Hematopoietic multipotent progenitor cell treated with erythropoietin and hydrocortisone succinate and interleukin-3 and kit ligand, for 8 days (in vitro differentiated cells): ENCODE data around the gene EIF4B.

Experiments
- DNase-seq: peaks from one replicate; pipeline ENCODE4 v3.0.0-alpha.2; 2015

The EIF4B gene

DNA sequence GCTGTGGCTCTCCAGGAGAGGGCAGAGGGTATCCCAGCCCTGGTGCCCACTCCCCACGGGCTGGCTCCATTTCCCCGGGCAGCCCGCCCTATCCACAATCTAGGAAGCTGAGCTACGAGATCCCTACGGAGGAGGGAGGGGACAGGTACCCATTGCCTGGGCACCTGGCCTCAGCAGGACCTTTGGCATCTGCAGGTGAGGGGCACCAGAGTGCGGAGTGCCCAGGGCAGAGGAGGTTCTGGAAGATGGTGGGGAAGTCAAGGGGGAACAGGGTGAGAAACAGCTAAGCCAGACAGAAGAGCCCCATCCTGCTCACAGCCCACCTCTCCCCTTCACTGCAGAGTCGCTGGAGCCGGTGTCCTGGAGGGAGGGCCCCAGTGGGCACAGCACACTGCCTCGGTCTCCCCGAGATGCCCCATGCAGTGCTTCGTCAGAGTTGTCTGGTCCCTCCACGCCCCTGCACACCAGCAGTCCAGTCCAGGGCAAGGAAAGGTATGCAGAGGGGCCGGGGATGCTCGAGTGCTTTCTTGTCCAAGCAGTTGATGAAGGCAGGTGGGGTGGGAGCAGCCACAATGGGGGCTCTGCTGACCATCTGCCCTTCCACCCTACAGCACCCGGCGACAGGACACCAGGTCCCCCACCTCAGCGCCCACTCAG lies 53.9 kb downstream of the EIF4B start:
- DNase-seq, result no peak

DNA sequence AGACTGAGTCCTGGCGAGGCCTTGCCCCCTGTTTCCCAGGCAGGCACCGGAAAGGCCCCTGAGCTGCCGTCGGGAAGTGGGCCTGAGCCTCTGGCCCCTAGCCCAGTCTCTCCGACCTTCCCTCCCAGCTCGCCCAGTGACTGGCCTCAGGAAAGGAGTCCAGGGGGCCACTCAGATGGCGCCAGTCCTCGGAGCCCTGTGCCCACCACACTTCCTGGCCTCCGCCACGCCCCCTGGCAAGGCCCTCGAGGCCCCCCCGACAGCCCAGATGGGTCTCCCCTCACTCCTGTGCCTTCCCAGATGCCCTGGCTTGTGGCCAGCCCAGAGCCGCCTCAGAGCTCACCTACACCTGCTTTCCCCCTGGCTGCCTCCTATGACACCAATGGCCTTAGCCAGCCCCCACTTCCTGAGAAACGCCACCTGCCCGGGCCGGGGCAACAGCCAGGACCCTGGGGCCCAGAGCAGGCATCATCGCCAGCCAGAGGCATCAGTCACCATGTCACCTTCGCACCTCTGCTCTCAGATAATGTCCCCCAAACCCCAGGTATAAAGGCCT lies 54.5 kb downstream of the EIF4B start:
- DNase-seq, result no peak

DNA sequence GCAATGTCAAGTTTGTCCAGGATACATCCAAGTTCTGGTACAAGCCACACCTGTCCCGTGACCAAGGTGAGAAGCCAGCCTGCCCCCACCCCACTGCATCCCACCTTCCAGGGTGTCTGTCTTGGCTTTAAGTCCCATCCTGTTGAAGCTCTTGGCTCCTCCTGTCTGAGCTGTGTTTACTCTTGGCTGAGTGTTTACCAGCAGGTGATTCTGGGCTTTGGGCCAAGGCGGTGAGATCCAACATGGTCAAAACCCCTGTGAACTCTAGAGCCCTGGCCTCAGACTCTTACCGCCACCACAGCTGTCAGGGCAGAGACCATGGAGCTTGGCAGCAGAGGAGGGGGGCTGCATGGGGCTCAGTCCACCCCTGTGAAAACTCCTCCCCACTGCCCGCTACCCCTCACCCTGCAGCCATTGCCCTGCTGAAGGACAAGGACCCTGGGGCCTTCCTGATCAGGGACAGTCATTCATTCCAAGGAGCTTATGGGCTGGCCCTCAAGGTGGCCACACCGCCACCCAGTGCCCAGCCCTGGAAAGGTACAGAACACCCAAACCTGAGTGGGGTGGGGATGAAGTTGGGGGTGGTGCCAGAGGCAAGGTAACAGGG lies 55.3 kb downstream of the EIF4B start:
- peak; percentile 25 for DNase-seq

DNA sequence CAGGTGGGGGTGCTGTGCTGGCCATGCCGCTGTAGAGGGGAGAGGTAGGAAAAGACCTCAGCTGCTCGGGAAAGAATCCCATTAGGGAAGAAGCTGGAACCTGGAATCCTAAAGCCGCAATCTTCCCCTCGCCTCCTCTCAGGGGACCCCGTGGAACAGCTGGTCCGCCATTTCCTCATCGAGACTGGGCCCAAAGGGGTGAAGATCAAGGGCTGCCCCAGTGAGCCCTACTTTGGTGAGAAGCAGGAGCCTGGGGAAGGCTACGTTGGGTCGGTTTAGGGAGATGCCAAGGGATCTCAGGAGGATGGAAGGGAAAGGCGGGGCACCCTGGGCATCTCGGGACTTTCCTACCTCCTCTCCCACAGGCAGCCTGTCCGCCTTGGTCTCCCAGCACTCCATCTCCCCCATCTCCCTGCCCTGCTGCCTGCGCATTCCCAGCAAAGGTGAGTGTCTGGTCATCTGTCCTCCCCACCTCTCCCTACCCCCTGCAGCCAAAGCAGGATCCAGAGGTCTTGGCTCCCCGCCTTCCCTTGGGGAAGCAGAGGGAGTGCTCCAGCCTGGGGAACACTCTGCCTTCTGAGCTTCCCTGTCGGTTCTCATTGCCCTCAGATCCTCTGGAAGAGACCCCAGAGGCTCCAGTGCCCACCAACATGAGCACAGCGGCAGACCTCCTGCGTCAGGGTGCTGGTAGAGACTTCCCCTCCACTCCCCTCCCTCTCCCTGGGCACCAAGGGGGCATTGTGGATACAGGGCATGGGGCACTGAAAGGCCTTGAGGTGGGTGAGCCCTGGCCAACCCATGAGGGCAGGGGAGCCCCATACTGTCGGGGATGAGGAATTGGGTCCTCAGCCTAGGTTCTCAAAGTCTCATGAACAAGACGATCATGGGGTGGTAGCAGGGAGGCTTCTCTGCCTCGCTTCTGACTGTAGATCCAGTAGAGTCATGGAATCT lies 56.0 kb downstream of the EIF4B start:
- no peak for DNase-seq

DNA sequence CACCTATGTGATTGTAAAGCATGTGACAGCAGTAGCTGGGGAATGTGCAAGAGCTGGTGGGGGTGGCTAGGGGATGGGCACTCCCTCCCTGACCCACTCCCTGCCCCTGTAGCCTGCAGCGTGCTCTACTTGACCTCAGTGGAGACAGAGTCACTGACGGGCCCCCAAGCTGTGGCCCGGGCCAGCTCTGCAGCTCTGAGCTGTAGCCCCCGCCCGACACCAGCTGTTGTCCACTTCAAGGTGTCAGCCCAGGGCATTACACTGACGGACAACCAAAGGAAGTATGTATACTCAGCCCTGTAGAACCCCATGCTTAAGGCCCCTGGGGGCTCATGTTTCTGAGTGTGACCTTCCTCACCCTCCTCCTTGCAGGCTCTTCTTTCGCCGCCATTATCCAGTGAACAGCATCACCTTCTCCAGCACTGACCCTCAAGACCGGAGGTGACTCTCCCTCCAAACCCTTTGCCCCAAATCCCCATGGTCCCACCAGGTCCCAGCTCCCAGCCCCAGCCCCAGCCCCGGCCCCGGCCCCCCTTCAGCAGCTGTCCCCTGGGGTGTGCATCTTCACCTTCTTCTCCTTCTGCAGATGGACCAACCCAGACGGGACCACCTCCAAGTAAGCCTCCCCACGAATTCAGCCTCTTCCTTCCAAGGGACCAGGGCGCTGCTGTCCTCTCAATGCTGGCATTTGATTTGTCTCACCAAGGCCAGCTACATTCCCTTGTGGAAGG lies 56.9 kb downstream of the EIF4B start:
- DNase-seq, result no peak

DNA sequence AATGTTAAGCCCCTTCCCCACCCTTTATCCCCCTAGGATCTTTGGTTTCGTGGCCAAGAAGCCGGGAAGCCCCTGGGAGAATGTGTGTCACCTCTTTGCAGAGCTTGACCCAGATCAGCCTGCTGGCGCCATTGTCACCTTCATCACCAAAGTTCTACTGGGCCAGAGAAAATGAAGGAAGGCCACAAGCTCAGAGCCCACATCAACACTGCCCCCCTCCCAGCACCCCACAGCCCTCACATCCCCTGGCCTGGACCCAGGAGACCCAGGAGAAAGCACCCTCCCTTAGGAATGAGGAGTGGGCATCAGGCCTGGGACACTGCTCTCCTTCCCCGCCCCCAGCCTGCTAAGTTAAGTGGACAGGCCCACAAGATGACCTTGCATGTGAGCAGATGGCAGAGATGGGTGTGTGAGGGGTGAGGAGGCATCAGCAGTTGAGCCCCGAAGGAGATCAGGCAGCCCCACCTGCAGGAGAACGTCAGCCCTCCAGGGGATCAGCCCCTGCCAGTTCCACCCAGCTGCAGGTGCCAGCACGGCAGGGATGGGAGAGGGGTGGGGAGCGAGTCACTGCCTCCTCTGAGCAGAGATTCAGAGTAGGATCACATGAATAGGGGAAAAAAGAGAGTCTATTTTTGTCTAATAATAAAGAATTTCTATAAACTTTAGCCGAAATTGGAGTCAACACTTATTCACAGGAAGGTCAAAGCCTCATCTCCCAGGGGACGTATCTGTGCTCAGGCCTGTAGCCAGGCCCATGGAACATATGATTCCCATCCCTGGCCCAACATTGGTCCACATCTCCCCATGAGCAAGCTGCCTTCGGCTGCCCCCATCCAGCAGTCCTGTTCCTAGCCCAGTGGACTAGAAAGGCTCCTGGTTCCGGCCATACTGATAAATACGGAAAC lies 57.7 kb downstream of the EIF4B start:
- DNase-seq, result no peak

DNA sequence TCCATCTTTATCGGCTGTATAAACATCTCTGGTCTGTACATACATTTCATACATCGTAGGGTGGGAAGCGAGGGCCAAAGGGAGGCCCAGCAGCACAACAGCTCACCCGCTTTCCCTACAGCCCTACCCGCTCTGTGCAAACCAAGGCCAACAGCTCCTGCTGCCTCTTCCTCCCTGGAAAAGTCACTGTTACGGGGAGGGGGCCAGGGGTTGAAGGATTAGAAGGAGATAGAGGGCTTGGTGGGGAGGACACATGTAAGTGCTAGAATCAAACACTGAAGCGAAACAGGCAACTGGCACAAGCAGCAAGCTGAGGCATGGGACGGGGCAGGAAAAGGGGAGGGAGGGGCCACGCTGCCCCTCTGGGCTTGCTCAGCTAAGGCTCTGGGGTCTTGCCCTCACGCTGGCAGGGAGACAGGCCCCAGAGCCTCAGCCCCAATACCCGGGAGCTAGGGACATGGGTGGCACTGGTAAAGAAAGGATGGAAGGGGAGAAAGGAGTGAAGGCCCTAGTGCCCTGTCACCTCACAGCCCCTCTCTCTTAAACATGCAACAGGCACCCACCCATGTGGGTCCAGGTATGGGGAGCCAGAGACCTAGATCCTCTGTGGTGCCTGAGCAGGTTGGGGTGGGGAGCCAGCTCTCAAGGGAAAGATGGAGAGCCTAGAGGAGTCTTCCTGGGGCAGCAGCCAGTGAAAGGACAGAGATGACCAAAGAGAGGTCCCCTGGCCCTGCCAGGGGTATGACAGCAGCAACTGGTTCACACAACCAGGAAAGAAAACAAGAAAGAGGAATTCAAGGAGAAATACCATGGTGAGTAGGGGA lies 58.6 kb downstream of the EIF4B start:
- no peak for DNase-seq

DNA sequence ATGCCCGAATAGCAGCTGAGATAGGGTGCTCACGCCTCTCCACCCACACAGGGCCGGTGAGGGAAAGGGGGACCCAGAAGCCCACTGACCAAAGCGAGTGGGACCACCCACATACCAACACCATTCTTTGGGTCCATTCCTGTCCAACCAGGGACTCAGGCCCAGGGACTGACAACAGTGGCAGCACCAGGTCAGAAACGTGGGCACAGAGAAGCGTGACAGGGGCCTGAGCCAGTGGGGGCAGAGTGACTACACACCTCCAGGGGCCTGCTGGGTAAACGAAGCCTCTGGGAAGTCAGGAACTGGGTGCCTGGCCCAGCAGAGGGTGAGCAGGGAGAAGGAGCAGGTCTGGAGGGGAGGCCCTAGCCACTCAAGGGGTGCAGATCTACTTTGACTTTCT lies 59.2 kb downstream of the EIF4B start:
- DNase-seq, result no peak

DNA sequence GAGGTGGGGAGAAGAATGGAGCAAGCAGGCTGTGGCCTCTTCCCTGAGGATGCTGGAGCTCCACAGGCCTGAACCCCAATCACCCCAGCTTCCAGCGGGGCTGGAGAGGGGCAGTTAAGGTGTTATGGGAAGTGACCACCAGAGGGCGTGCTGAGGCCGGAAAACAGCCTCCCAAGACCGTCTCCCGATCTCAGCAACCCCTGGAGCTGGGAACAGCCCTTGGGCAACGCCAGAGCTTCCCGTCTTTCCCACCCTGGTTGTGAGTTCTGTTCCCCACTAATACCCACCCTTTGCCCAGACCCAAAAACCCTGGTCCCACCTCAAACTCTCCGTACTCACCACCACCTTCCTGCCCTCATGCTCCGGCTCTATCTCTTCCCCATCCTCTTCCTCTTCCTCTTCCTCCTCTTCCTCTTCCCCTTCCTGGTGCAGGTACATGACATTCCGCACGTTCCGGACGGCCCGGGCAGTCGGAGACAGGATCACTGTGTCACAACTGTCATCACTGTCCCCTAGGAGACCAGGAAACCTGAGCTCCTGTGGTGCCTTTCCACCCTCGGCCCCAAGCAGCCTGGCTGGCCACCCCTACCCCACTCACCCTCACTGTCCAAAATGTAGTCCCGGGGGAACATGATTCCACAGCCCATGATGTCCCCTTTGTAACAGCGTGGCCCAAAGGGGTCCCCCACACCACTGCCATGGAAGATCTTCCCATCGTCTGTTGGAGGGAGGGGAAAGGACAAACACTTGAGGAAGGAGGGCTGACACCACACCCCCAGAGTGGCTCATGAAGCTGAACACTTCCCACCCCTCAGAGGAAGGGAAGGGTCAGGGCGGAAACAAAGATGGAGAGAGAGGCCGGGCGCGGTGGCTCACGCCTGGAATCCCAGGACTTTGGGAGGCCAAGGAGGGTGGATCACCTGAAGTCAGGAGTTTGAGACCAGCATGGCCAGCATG lies 60.0 kb downstream of the EIF4B start:
- DNase-seq, result peak; percentile 66

DNA sequence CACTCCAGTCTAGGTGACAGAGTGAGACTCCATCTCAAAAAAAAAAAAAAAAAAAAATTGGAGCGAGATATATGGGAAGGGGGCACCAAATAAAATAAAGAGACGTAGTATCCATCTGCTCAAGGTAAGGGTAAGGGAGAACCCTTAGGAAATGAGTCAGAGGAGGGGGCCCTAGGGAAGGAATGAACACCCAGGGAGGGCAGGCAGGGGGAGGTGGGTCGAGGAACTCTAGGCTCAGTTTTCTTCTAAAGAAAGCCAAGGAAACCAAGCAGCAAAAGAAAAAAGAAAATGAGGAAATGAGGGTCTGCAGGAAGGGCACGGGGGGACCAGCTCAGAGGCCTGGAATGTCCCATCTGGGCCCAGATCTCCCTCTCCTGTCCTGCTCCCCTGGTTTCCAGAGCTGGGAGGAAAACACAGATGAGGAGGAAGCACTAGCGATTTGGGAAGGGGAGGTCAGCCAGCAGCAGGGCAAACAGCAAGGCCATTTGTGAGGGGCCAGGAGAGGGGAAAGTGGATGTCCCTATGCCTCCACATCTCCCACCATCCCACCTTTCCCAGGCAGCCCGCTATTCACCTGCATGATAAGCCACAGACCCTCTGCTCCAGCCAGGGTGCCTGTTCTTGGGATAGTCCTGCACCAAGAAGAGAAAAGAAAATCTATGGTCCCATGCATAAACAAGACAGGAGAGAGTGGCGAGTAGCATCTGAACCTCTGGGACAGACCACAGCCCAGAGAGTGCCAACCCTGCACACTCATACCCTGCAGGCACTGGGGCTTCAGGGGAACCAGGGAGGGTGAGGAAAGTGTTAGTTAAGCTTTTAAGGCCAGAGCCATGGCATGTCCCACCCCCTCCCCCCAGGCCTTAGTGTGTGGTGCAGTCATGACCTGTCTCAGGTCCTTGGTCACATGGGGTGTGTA lies 61.1 kb downstream of the EIF4B start:
- no peak for DNase-seq

DNA sequence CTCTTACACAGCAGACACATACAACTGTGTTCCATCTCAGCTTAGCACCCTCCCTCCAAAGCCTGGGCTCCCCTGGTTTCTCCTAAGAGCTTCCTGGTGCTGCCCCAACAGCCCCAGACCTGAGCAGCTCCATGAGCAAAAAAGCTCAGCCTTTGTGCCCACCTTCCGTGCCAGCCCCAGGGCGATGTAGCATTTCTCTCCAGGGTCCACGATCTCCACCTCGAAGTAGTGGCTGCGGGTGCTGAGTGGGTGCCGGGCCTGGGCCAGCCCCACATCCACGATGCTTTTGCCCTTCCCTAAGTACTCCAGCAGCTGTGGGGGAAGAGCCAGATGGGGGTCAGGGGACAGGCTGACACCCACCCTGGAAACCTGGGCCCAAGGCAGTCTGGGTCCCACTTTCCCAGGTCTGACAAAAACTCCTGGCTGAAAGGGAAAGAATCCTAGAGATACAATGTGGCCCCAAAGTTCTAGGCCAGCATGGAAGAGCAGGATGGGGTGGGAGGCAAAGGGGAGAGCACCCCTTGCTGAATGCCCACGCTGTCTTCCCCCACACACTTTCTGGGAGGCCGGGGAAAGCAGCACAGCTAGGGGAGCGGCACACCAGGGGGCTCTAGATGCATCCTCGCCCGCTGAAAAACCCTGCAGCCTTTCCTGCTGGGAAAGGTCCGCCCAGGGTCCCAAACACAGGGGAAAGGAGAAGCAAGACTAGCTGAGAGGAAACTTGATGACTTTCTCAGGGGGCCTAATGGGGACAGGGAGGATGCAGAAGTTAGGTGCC lies 61.9 kb downstream of the EIF4B start:
- DNase-seq, result no peak

DNA sequence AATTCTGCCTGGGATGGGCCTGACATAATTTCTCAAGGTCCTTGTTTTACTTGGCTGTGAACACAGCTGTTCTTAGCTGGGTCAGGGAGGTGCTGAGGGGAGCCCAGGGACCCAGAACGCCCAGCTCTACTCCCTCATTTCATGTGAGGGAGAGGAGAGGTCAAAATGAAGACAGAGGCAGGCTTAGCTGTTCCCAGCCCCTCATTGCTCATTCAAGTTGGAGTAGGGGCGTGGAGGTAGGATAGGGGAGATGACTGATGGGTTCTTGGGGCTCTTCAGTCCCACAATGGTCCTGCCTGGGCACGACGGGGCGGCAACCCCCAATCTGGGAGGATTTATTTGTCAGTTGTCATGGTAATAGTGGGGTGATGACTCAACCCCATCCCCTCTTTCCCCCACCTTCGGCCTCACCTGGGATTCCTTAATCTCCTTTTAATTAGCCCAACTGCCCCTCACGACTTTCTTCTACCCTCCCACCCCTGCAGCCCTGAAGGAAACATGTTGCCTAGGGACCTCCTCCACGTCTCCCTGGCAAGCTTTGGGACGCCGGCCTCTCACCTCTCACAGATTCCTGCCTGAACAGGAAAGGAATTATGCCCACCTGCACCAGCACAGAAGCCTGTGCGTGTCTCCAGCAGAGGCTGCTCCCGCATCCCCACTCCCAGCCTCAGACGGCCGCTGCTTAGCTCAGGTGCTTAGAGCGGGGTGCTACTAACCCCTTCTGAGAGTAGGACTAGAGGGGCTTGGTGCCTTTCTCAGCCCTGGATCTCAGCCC lies 62.7 kb downstream of the EIF4B start:
- DNase-seq, result no peak

DNA sequence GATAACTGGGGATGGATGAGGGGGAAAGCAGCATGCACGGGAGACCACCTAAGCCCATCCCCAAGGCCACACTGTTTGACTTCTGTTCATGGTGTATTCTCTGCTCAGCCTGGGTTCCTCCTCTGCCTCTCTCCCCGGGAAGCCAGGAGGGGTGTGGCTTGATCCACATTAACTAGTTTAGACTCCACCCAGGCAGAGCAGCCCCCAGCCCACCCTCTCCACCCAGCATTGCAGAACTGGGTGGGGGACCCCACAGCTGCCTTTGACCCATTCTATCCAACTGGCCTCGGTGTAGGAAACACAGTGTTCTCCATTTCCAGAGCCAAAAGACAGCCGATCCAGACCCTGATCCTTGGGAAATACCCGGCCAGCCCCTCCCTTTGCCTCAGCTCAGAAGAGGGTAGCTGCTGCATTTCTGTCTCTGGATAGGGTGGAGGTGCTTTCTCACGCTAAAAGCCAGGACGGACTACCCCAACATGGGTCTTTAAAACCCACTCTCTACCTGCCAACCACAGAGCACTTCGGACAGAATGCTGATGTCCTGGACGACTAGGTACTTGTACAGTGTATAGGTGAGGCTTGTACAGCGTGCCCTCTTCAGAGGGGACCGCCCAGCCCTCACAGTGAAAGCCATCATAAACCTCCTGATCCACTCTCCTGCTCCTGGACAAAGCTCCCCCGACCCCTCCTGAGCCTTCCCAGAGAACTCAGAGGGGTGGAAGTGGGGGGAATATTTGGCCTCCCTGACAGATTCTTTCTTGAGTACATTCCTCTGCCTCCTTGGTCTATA lies 63.6 kb downstream of the EIF4B start:
- DNase-seq, result no peak

DNA sequence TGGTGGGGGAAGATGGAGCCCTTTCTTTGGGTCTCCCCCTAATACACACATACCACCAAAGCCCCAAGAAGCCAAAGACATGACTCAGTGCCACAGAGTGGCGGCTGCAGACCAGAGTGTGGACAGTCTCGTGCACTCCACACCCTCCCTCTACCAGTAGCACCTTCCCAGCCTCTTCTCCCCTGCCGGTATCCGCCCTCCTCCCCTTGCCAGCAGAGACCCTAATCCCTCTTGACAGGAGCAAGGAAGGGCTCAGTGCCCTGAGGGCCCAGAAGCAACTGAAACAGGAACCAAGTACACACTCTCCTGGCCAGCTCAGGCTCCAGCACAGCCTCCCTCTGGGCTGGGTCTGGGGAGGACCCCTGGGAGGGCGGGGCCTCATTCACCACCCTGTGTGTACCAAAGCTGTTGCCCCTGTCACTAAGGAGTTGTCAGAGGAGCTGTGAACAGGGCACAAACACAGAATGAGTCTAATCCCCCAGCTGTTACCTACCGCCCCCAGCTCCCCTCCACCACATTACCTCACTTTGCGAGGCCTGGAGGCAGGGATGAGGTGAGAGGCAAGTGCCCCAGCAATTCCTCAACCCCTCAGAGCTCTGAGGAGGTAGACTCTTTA lies 64.7 kb downstream of the EIF4B start:
- DNase-seq, result no peak
